Tibial nerve (tissue), 4 donors: ENCODE results near the gene MAMLD1. TPM values are rescaled to one million over a fixed set of nuclear protein-coding genes. Genes with fewer than 3 reads are reported as not detected.

Source experiments
- DNase-seq, 2 donors: peaks; one replicate each; pipeline ENCODE4 v3.0.0-alpha.2; 2019; ENCODE audit warnings: low spot score in 2 of 2
- H3K27ac ChIP-seq, 4 donors: fragments of 200-600 bp; sonication (generic) in 3 of 4; one replicate each; pipeline ENCODE4 v1.5.1; 2017 to 2019; ENCODE audit warnings: mild to moderate bottlenecking in 1 of 4
- H3K27me3 ChIP-seq, 2 donors: fragments of 200-600 bp; sonication (generic) in 1 of 2; one replicate each; pipeline versions ENCODE4 v1.5.1 to v1.6.0; 2017 to 2019
- H3K36me3 ChIP-seq, 3 donors: fragments of 200-600 bp; sonication (generic); one replicate each; pipeline ENCODE4 v1.5.1; 2018 to 2019
- H3K4me1 ChIP-seq, 4 donors: fragments of 200-600 bp; sonication (generic) in 3 of 4; one replicate each; pipeline ENCODE4 v1.5.1; 2017 to 2019
- H3K4me3 ChIP-seq, 4 donors: fragments of 200-600 bp; sonication (generic) in 3 of 4; one replicate each; pipeline ENCODE4 v1.5.1; 2017 to 2019; ENCODE audit warnings: mild to moderate bottlenecking in 1 of 4, moderate library complexity in 1 of 4
- H3K9me3 ChIP-seq, 4 donors: fragments of 200-600 bp; sonication (generic) in 3 of 4; one replicate each; pipeline ENCODE4 v1.5.1; 2017 to 2019
- EP300 ChIP-seq, 2 donors: sonication (generic); formaldehyde crosslinking; IDR thresholded peaks; one replicate each; pipeline ENCODE4 v1.6.1; 2017; ENCODE audit warnings: antibody characterized with exemption in 2 of 2, mild to moderate bottlenecking in 1 of 2
- POLR2A ChIP-seq, 2 donors: fragments of 450-650 bp; IDR thresholded peaks; one replicate each; pipeline ENCODE4 v1.6.1; 2017; ENCODE audit warnings: antibody characterized with exemption in 2 of 2, mild to moderate bottlenecking in 2 of 2, moderate library complexity in 2 of 2
- WGBS, 2 donors: methylation state at CpG; one replicate each; pipeline ENCODE4 v1.1.5; 2018; 5-methylcytosine and 5-hydroxymethylcytosine counted together
- total RNA-seq, 4 donors: library from RNA; depleted of rRNA; stranded (reverse); fragments of >200 nt; gene quantifications; one replicate each; pipeline ENCODE4 v1.1.0, GENCODE V29; 2016
- TF ChIP-seq, protein P1 (sequence below), 5 experiments: fragments of 200-600 bp in 3 of 5; fragments of 450-650 bp in 2 of 5; sonication (generic) in 3 of 5; IDR thresholded peaks; one replicate each; pipeline ENCODE4 v1.5.1; 2016 to 2019; ENCODE audit warnings: antibody characterized with exemption in 5 of 5, mild to moderate bottlenecking in 3 of 5, moderate library complexity in 2 of 5

The MAMLD1 gene
- total RNA-seq, 4 donors from 2014 or later, result 8.2 to 16.2 (median 9.2) TPM

DNA sequence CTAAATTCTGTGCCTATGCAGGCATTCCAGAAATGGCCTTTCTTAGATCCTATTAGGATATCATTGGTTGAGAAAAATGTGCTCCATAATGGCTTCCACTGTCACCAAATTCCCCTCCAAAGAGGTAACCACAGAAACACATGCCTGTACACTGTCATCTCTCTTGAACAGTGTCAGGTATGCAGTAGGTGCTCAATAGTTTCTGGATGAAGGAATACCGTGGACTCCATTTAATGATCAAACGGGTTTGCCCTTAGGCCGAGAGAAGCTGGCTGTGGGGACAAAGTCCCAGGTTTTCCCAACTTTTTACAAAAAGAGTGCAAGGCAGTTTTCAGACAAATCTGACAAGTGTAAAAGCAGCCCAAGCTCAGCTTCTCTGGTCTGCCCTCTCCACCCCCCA lies 188.8 kb downstream of the MAMLD1 start:
- TF ChIP-seq, protein P1, sequence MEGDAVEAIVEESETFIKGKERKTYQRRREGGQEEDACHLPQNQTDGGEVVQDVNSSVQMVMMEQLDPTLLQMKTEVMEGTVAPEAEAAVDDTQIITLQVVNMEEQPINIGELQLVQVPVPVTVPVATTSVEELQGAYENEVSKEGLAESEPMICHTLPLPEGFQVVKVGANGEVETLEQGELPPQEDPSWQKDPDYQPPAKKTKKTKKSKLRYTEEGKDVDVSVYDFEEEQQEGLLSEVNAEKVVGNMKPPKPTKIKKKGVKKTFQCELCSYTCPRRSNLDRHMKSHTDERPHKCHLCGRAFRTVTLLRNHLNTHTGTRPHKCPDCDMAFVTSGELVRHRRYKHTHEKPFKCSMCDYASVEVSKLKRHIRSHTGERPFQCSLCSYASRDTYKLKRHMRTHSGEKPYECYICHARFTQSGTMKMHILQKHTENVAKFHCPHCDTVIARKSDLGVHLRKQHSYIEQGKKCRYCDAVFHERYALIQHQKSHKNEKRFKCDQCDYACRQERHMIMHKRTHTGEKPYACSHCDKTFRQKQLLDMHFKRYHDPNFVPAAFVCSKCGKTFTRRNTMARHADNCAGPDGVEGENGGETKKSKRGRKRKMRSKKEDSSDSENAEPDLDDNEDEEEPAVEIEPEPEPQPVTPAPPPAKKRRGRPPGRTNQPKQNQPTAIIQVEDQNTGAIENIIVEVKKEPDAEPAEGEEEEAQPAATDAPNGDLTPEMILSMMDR (IDR thresholded peaks at IDR 0.05), result no peak
- TF ChIP-seq POLR2A (IDR thresholded peaks at IDR 0.05) (no peak), EP300 (IDR thresholded peaks at IDR 0.05) (no peak)
- no peak for DNase-seq
- 77 to 93% methylated on average over 3 of the region's 3 CpGs for WGBS, 2 donors
- no peak overlapping the region for H3K27ac ChIP-seq
- H3K4me1 ChIP-seq, result peaks cover 0 to 17% (median 4%) of the 10 kb centered on the region in 4 donors
- no peaks in the 10 kb centered on the region for H3K36me3 ChIP-seq
- H3K9me3 ChIP-seq, result no peaks in the 10 kb centered on the region
- no peaks in the 10 kb centered on the region for H3K27me3 ChIP-seq
- H3K4me3 ChIP-seq, result no peak overlapping the region

DNA sequence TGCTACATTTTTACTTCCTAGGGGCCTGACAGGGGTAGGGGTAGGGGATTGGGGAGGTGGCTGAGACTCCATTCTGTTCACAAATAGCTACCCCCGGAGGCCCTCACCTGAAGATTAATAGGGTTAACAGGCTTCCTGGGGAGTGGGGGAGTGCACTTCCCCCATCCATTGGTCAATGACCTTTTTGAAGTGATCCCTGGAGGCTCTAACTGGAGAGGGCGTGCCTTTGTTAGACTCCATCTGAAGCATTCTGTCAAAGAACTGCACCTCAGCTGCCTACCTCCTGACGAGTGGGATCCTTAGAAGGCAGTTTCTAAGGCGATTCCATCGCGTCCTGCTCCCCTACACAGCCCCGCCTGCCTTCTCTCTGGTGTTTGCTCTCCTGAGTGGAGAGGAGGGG lies 195.3 kb downstream of the MAMLD1 start:
- 20 to 59% methylated on average over 5 to 6 of the region's 7 CpGs for WGBS, 2 donors
- Histone ChIP-seq H3K27me3 (no peaks in the 10 kb centered on the region), H3K9me3 (no peaks in the 10 kb centered on the region), H3K4me3 (no peak overlapping the region), H3K27ac (no peak overlapping the region), H3K4me1 (no peaks in the 10 kb centered on the region), H3K36me3 (no peaks in the 10 kb centered on the region)
- TF ChIP-seq EP300 (IDR thresholded peaks at IDR 0.05) (no peak), POLR2A (IDR thresholded peaks at IDR 0.05) (no peak)
- TF ChIP-seq, protein P1 (IDR thresholded peaks at IDR 0.05), result no peak
- no peak for DNase-seq

Other genes with a start within 250 kb of the MAMLD1 start
- gene MTM1, start 205.3 kb downstream of the MAMLD1 start, total RNA-seq, result 10 to 100 TPM; 13.5 to 27.2 (median 17.8) TPM